ENCODE data around the gene TAPT1. TPM values are rescaled to one million over a fixed set of nuclear protein-coding genes. Genes with fewer than 3 reads are reported as not detected.

Gene TAPT1
- total and polyA plus RNA-seq, 2 donors (not counting 3 experiments of a cell fraction or from before 2014, with no cell fraction given): 6.9 to 17.5 TPM

DNA sequence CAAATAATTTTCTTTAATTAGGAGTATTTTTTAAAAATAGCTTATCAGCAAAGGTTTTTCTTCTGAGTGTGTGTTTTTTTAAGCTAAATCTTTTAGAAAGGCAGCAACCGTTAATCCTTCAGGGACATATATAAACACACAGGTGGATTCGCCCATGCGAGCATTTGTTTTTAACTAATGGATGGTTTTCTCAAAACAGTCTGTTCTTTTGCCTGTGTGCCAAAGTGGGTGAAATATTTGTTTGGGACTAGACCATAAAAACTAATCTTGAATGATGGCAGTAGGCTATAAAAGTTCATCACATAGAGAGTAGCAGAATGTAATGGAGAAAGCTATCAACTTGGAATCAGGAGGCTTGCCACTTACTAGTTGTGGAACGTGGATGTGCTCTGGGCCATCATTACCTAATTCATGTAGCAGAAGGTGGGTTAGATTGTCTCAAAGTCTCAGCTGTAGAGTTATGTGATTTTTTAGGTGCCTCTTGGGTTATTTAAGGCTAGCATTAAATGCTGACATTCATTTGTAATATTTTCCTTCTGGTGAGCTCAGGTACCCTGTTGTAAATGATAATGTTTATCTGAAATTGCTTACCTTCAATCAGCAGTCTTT lies 7.4 kb upstream of the TAPT1 start:
- no peaks in the 10 kb centered on the region for H3K9me1 ChIP-seq (replicated peaks; ENCODE audit: control insufficient read depth, extremely low read depth, insufficient read depth, low read length)
- no peak overlapping the region for H2AFZ ChIP-seq (ENCODE audit: low read depth, low read length)
- dilution Hi-C loops (cut with MboI; ENCODE audit: extremely low pct_ligation_motif_present, low sequenced_read_pairs): no loop called here
- FAIRE-seq: no peak
- H3K4me2 ChIP-seq (ENCODE audit: insufficient read depth, low read length): no peak overlapping the region
- POLR2A ChIA-PET: no interaction called here
- H3K9ac ChIP-seq (replicated peaks; ENCODE audit: extremely low read depth, insufficient read depth, low read length): no peak overlapping the region
- no peaks in the 10 kb centered on the region for H3K36me3 ChIP-seq (ENCODE audit: control insufficient read depth in 2 of 2, extremely low read depth in 1 of 2, insufficient read depth in 2 of 2, low read length in 2 of 2)
- intact Hi-C loops (cut with micrococcal nuclease): no loop called here
- H3K79me2 ChIP-seq (ENCODE audit: control insufficient read depth, insufficient read depth, low read length): no peaks in the 10 kb centered on the region
- no peak for DNase-seq (ENCODE audit: low read depth, low spot score)
- H4K20me1 ChIP-seq (replicated peaks; ENCODE audit: control insufficient read depth, extremely low read depth, insufficient read depth, low read length): no peaks in the 10 kb centered on the region
- no peak overlapping the region for H3K4me3 ChIP-seq (replicated peaks in 1 of 3; ENCODE audit: insufficient read depth in 1 of 3, low read depth in 1 of 3, low read length in 3 of 3)
- BruUV-seq (replicated peaks): no TSS peak
- H3K27me3 ChIP-seq (ENCODE audit: control insufficient read depth in 2 of 2, insufficient read depth in 2 of 2, low read length in 2 of 2): peaks cover 0 to 5% of the 10 kb centered on the region in 2 experiments
- no peaks in the 10 kb centered on the region for H3K9me3 ChIP-seq (replicated peaks; ENCODE audit: control insufficient read depth, insufficient read depth, low read length)
- no peak overlapping the region for H3K27ac ChIP-seq (ENCODE audit: insufficient read depth, low read depth, low read length)
- CTCF ChIA-PET: interaction anchor here (1.1 kb wide), 1 partner anchor 26 kb away, joined by 3 read pairs; no protein-coding TSS in a partner anchor
- H3K4me1 ChIP-seq (ENCODE audit: control insufficient read depth, extremely low read depth, insufficient read depth, low read length): peaks cover 9% of the 10 kb centered on the region
- no peak for TF ChIP-seq JUN (IDR thresholded peaks at IDR 0.05; ENCODE audit: borderline replicate concordance, insufficient read depth, insufficient read length, low read depth)
- no peak for TF ChIP-seq POLR2AphosphoS5 (IDR thresholded peaks at IDR 0.05; ENCODE audit: insufficient read depth, low read depth, low read length)
- TF ChIP-seq EZH2 (IDR thresholded peaks at IDR 0.05; ENCODE audit: borderline replicate concordance, low read depth, low read length, severe bottlenecking): no peak
- no peak for TF ChIP-seq GATA2 (IDR thresholded peaks at IDR 0.05; ENCODE audit: insufficient read depth, insufficient read length, low read depth, low read length)
- TF ChIP-seq MYC (IDR thresholded peaks at IDR 0.05; ENCODE audit: low read depth, low read length): no peak
- no peak for TF ChIP-seq FOS (IDR thresholded peaks at IDR 0.05; ENCODE audit: borderline replicate concordance, insufficient read depth, low read length)
- TF ChIP-seq POLR2A (IDR thresholded peaks at IDR 0.05; ENCODE audit: low read depth, low read length): no peak
- TF ChIP-seq, protein P1, sequence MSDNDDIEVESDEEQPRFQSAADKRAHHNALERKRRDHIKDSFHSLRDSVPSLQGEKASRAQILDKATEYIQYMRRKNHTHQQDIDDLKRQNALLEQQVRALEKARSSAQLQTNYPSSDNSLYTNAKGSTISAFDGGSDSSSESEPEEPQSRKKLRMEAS (IDR thresholded peaks at IDR 0.05; ENCODE audit: insufficient read depth, insufficient read length): no peak
- TF ChIP-seq, protein P2, sequence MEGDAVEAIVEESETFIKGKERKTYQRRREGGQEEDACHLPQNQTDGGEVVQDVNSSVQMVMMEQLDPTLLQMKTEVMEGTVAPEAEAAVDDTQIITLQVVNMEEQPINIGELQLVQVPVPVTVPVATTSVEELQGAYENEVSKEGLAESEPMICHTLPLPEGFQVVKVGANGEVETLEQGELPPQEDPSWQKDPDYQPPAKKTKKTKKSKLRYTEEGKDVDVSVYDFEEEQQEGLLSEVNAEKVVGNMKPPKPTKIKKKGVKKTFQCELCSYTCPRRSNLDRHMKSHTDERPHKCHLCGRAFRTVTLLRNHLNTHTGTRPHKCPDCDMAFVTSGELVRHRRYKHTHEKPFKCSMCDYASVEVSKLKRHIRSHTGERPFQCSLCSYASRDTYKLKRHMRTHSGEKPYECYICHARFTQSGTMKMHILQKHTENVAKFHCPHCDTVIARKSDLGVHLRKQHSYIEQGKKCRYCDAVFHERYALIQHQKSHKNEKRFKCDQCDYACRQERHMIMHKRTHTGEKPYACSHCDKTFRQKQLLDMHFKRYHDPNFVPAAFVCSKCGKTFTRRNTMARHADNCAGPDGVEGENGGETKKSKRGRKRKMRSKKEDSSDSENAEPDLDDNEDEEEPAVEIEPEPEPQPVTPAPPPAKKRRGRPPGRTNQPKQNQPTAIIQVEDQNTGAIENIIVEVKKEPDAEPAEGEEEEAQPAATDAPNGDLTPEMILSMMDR (IDR thresholded peaks at IDR 0.05; ENCODE audit: extremely low read depth in 1 of 2, insufficient read depth in 1 of 2, low read depth in 1 of 2, low read length in 2 of 2): no peak
